Smooth muscle cell (in vitro differentiated cells): ENCODE results near the gene AFAP1. TPM values are rescaled to one million over a fixed set of nuclear protein-coding genes. Genes with fewer than 3 reads are reported as not detected.

ENCODE experiments used
- DNase-seq: peaks from one replicate; lab custom pipeline; 2025; ENCODE audit not compliant: unreplicated experiment; lab: John Stamatoyannopoulos, UW
- H2AFZ ChIP-seq: fragments of 200-600 bp; sonication (generic); 2 replicates; pipeline ENCODE4 v1.6.0; 2016; ENCODE audit warnings: antibody characterized with exemption, low read depth, mild to moderate bottlenecking
- H3F3A ChIP-seq: fragments of 200-600 bp; sonication (generic); 2 replicates; pipeline ENCODE4 v1.6.0; 2017; ENCODE audit warnings: antibody characterized with exemption, low read depth
- H3K27ac ChIP-seq: fragments of 200-600 bp; sonication (generic); 2 replicates; pipeline ENCODE4 v1.5.1; 2016; ENCODE audit warnings: low read depth, mild to moderate bottlenecking
- H3K27me3 ChIP-seq: fragments of 200-600 bp; sonication (generic); 2 replicates; pipeline ENCODE4 v1.6.1; 2016; ENCODE audit warnings: low read depth, mild to moderate bottlenecking
- H3K36me3 ChIP-seq: fragments of 200-600 bp; sonication (generic); 2 replicates; pipeline ENCODE4 v1.5.1; 2016; ENCODE audit warnings: low read depth
- H3K4me1 ChIP-seq: fragments of 200-600 bp; sonication (generic); 2 replicates; pipeline ENCODE4 v1.5.1; 2016; ENCODE audit warnings: low read depth
- H3K4me2 ChIP-seq: fragments of 200-600 bp; sonication (generic); 2 replicates; pipeline ENCODE4 v1.6.0; 2016; ENCODE audit warnings: mild to moderate bottlenecking
- H3K4me3 ChIP-seq: fragments of 200-600 bp; sonication (generic); 2 replicates; pipeline ENCODE4 v1.5.1; 2016; ENCODE audit warnings: mild to moderate bottlenecking
- H3K79me2 ChIP-seq: fragments of 200-600 bp; sonication (generic); 2 replicates; pipeline ENCODE4 v1.6.0; 2016; ENCODE audit warnings: low read depth, mild to moderate bottlenecking
- H3K9ac ChIP-seq: fragments of 200-600 bp; sonication (generic); 2 replicates; pipeline ENCODE4 v1.6.0; 2016; ENCODE audit warnings: low read depth
- H3K9me3 ChIP-seq: fragments of 200-600 bp; sonication (generic); replicated peaks from 2 replicates; pipeline ENCODE4 v1.5.1; 2016; ENCODE audit warnings: low read depth
- H4K20me1 ChIP-seq: fragments of 200-600 bp; sonication (generic); 2 replicates; pipeline ENCODE4 v1.6.0; 2016; ENCODE audit warnings: low read depth
- WGBS: methylation state at CpG from one replicate; pipeline ENCODE4 v1.1.7; 2016; ENCODE audit warnings: low lambda C conversion rate; 5-methylcytosine and 5-hydroxymethylcytosine counted together
- polyA plus RNA-seq: library from polyadenylated mRNA; unstranded; fragments of >200 nt; fragmentation: Nextera tagmentation; extraction: Ambion mirVana; gene quantifications from 2 replicates; pipeline ENCODE4 v1.2.1, GENCODE V29; 2016
- total RNA-seq: library from RNA; depleted of rRNA; stranded (reverse); fragments of >200 nt; gene quantifications from 2 replicates; pipeline ENCODE4 v1.2.3, GENCODE V29; 2014
- TF ChIP-seq, protein P1 (sequence below): fragments of 200-600 bp; sonication (generic); IDR thresholded peaks from 2 replicates; pipeline ENCODE4 v1.5.1; 2017; ENCODE audit warnings: borderline replicate concordance, mild to moderate bottlenecking, antibody characterized with exemption; ENCODE audit not compliant: insufficient read depth, poor library complexity, severe bottlenecking

AFAP1 gene
- total and polyA plus RNA-seq, 2 experiments from 2014 or later, result 12.6 to 24.8 TPM

DNA sequence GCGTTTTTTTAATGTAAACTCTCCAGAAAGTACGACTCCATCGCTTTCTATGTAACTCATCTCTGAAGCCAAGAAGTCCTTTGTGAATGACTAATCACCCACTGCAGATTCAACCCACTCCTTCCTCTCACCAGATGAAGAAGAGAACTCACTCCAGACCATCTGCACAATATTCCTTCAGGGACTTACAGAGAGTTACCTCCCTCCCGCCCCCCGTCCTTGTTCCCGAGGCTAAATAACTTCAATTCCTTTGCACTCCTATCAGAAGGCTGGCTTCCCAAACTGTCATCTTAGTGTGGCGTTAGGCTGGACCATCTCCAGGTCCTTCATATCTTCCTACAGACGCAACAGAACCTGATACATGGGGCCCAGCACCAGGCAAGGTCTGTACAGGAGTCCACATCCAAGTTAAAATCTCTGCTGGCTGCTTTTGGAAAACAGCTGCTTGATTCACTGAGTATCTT lies 82.4 kb downstream of the AFAP1 start:
- TF ChIP-seq, protein P1, sequence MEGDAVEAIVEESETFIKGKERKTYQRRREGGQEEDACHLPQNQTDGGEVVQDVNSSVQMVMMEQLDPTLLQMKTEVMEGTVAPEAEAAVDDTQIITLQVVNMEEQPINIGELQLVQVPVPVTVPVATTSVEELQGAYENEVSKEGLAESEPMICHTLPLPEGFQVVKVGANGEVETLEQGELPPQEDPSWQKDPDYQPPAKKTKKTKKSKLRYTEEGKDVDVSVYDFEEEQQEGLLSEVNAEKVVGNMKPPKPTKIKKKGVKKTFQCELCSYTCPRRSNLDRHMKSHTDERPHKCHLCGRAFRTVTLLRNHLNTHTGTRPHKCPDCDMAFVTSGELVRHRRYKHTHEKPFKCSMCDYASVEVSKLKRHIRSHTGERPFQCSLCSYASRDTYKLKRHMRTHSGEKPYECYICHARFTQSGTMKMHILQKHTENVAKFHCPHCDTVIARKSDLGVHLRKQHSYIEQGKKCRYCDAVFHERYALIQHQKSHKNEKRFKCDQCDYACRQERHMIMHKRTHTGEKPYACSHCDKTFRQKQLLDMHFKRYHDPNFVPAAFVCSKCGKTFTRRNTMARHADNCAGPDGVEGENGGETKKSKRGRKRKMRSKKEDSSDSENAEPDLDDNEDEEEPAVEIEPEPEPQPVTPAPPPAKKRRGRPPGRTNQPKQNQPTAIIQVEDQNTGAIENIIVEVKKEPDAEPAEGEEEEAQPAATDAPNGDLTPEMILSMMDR, result no peak
- H3K9me3 ChIP-seq, result no peaks in the 10 kb centered on the region
- H4K20me1 ChIP-seq, result no peaks in the 10 kb centered on the region
- no peaks in the 10 kb centered on the region for H3K27me3 ChIP-seq
- H3K4me3 ChIP-seq, result peak overlapping the region; percentile 13
- peaks cover 18% of the 10 kb centered on the region for H3K4me1 ChIP-seq
- peaks cover 10% of the 10 kb centered on the region for H3F3A ChIP-seq
- H3K4me2 ChIP-seq, result peak overlapping the region; percentile 81
- H3K79me2 ChIP-seq, result peaks cover 10% of the 10 kb centered on the region
- no peaks in the 10 kb centered on the region for H3K36me3 ChIP-seq
- no peak overlapping the region for H2AFZ ChIP-seq
- WGBS, result 12% methylated on average over 8 of the region's 8 CpGs
- peak overlapping the region; percentile 91 for H3K27ac ChIP-seq
- H3K9ac ChIP-seq, result peak overlapping the region; percentile 43
- no peak for DNase-seq

DNA sequence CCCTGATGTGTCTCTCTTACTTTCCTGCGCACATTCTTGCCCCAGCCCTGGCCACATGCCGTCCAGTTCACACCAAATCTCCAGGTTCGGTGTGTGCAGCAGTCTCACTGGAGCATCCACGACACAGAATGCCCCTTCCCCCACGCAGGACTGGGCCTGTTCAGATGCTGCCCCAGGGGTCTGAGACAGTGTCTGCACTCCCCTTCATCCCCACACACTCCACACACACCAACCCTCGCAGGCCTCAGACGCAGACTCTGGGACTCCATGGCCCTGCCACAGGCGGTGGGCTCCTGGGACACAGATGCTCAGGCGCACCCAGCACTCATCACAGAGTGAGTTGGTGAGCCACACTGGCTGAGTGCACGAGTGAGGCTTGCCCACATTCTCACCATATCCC lies 83.9 kb downstream of the AFAP1 start:
- Histone ChIP-seq H3K36me3 (no peaks in the 10 kb centered on the region), H3K4me1 (peaks cover 4% of the 10 kb centered on the region), H3K4me3 (no peak overlapping the region), H3K9me3 (no peaks in the 10 kb centered on the region), H3K9ac (no peak overlapping the region), H3K4me2 (no peak overlapping the region), H3K79me2 (peaks cover 16% of the 10 kb centered on the region), H3K27ac (peak overlapping the region; percentile 91), H3K27me3 (no peaks in the 10 kb centered on the region), H3F3A (peaks cover 5% of the 10 kb centered on the region), H4K20me1 (no peaks in the 10 kb centered on the region), H2AFZ (no peak overlapping the region)
- 92% methylated on average over 10 of the region's 10 CpGs for WGBS
- TF ChIP-seq, protein P1, result no peak
- DNase-seq, result no peak

DNA sequence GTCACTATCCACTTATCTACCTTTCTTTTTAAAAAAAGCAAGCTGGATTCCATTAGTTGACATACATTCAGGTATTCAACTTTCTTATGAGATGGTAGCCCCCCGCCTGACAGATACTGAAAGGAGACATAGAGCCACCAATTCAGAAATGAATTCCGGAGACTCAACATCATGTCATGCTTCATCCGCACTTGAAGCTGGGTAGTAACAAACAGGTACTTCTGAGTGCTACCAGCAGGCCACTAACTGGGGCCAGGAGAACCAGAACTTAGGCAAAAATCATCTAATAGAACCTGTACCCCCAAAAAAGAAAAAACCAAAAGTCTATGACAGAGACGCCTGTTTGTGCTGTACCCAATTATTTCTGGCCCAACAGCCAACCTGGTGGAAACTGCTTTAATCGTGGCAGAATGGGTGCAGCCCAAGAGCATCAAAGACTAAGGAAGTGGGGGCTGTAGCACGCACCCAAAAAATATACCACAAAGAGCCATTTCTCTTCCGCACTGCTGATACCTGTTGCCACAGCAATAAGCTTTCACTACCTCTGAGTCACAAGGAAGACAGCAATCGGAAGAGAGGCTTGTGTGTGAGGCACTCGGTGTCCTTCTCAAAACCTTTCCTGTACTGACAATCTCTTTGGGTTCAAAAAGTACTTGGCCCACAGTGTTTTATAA lies 84.8 kb downstream of the AFAP1 start:
- Histone ChIP-seq H3K9ac (no peak overlapping the region), H3K4me1 (peaks cover 4% of the 10 kb centered on the region), H3K4me3 (no peak overlapping the region), H4K20me1 (no peaks in the 10 kb centered on the region), H3K4me2 (no peak overlapping the region), H3K9me3 (no peaks in the 10 kb centered on the region), H3K36me3 (no peaks in the 10 kb centered on the region), H3F3A (peaks cover 5% of the 10 kb centered on the region), H3K27me3 (no peaks in the 10 kb centered on the region), H3K79me2 (peaks cover 16% of the 10 kb centered on the region), H3K27ac (peak overlapping the region; percentile 15), H2AFZ (no peak overlapping the region)
- no peak for DNase-seq
- 85% methylated on average over 9 of the region's 9 CpGs for WGBS
- TF ChIP-seq, protein P1, result no peak

DNA sequence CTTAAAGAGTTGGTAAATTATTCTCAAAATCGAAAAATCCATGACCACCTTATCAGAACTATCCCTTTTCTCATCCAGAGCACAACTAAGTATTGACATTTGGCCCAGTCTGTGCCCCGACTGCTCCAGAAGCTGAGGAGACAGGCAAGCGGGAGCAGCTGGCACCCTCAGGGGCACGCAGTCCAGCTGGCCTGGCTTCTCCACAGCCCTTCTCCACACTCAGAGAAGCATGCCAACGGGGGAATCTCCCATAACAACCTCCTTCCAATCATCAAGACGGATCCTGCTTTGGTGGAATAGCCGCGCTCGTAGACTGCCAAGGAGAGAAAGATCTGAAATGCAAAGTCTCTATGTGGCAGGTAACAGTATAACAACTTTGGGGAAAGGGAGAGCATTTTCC lies 85.4 kb downstream of the AFAP1 start:
- H3K9me3 ChIP-seq, result no peaks in the 10 kb centered on the region
- no peaks in the 10 kb centered on the region for H3K27me3 ChIP-seq
- no peak for DNase-seq
- H3K9ac ChIP-seq, result no peak overlapping the region
- WGBS, result 88% methylated on average over 9 of the region's 9 CpGs
- H3K4me2 ChIP-seq, result no peak overlapping the region
- H3K36me3 ChIP-seq, result no peaks in the 10 kb centered on the region
- no peak overlapping the region for H3K4me3 ChIP-seq
- no peaks in the 10 kb centered on the region for H4K20me1 ChIP-seq
- H3F3A ChIP-seq, result peaks cover 5% of the 10 kb centered on the region
- H3K4me1 ChIP-seq, result peaks cover 4% of the 10 kb centered on the region
- H2AFZ ChIP-seq, result no peak overlapping the region
- no peak overlapping the region for H3K27ac ChIP-seq
- TF ChIP-seq, protein P1, result no peak
- peaks cover 14% of the 10 kb centered on the region for H3K79me2 ChIP-seq
